HEK293T (cell line): Measurements from ENCODE around the gene TMEM232.

ENCODE experiments used
- BHLHE40 ChIP-seq: fragments of 450-650 bp; IDR thresholded peaks from 2 replicates; pipeline ENCODE4 v1.6.1; 2016; ENCODE audit warnings: mild to moderate bottlenecking, moderate library complexity, borderline replicate concordance
- ELF4 ChIP-seq: fragments of 450-650 bp; IDR thresholded peaks from 2 replicates; pipeline ENCODE4 v1.6.1; 2017; ENCODE audit warnings: antibody characterized with exemption
- FOXA1 ChIP-seq: fragments of 450-650 bp; IDR thresholded peaks from 2 replicates; pipeline ENCODE4 v1.6.1; 2016; ENCODE audit warnings: mild to moderate bottlenecking
- FOXK2 ChIP-seq: fragments of 450-650 bp; IDR thresholded peaks from 2 replicates; pipeline ENCODE4 v1.6.1; 2016; ENCODE audit warnings: mild to moderate bottlenecking
- FOXM1 ChIP-seq: fragments of 450-650 bp; IDR thresholded peaks from 2 replicates; pipeline ENCODE4 v1.6.1; 2017; ENCODE audit warnings: mild to moderate bottlenecking, borderline replicate concordance
- SUZ12 ChIP-seq: fragments of 450-650 bp; IDR thresholded peaks from 2 replicates; pipeline ENCODE4 v1.6.1; 2016; ENCODE audit warnings: mild to moderate bottlenecking
- TARDBP ChIP-seq: fragments of 450-650 bp; IDR thresholded peaks from 2 replicates; pipeline ENCODE4 v1.6.1; 2016
- ZNF384 ChIP-seq: fragments of 450-650 bp; IDR thresholded peaks from 2 replicates; pipeline ENCODE4 v1.6.1; 2016

GRCh38 chr5:110435207-110435606, 291.3 kb downstream of the TMEM232 start:
- TF ChIP-seq ELF4, result no peak
- TF ChIP-seq FOXK2, result no peak
- TF ChIP-seq BHLHE40, result no peak
- TF ChIP-seq FOXA1, result no peak
- TF ChIP-seq SUZ12, result no peak
- no peak for TF ChIP-seq TARDBP
- no peak for TF ChIP-seq FOXM1
- TF ChIP-seq ZNF384, result no peak
